ENCODE data around the gene FAM24B.
"Not testable (repeated sequence)": the region's sequence is repeated elsewhere in the genome, so short reads cannot be mapped to it uniquely, and the experiment has no call there.

FAM24B gene

GRCh38 chr10:122858042-122858441 lies 21.3 kb downstream of the FAM24B start:
- not testable (repeated sequence) for DNase-seq

- no peak for DNase-seq
These were observed 22.5 kb downstream of the FAM24B start for GRCh38 chr10:122856902-122857301.

GRCh38 chr10:122855745-122856144 lies 23.6 kb downstream of the FAM24B start:
- DNase-seq = no peak

GRCh38 chr10:122854648-122855047 lies 24.7 kb downstream of the FAM24B start:
- no peak for DNase-seq

GRCh38 chr10:122853665-122854313 lies 25.6 kb downstream of the FAM24B start:
- DNase-seq = no peak

- no peak for DNase-seq
These were observed 27.1 kb downstream of the FAM24B start for GRCh38 chr10:122852261-122852660.

GRCh38 chr10:122850705-122851640 lies 28.4 kb downstream of the FAM24B start:
- DNase-seq = no peak

GRCh38 chr10:122849900-122850605 lies 29.3 kb downstream of the FAM24B start:
- no peak for DNase-seq

GRCh38 chr10:122849090-122849489 lies 30.3 kb downstream of the FAM24B start:
- DNase-seq = no peak

GRCh38 chr10:122847782-122848604 lies 31.4 kb downstream of the FAM24B start:
- peak; percentile 54 for DNase-seq

GRCh38 chr10:122845783-122846332 lies 33.5 kb downstream of the FAM24B start, which contains the start of gene CUZD1:
CUZD1 (minus strand) TSS chr10:122845857; CDS start chr10:122845843, 14 bp downstream.
- no peak for DNase-seq

GRCh38 chr10:122844146-122844545 lies 35.2 kb downstream of the FAM24B start:
- DNase-seq = no peak

GRCh38 chr10:122841569-122841968 lies 37.8 kb downstream of the FAM24B start:
- DNase-seq = no peak

GRCh38 chr10:122839505-122839904 lies 39.9 kb downstream of the FAM24B start:
- no peak for DNase-seq

GRCh38 chr10:122838880-122839279 lies 40.5 kb downstream of the FAM24B start:
- no peak for DNase-seq

- DNase-seq = no peak
These were observed 43.5 kb downstream of the FAM24B start for GRCh38 chr10:122835908-122836307.

- DNase-seq = no peak
These were observed 48.4 kb downstream of the FAM24B start for GRCh38 chr10:122830965-122831353.

- DNase-seq = no peak
These were observed 49.0 kb downstream of the FAM24B start for GRCh38 chr10:122830273-122830964.

- no peak for DNase-seq
These were observed 49.9 kb downstream of the FAM24B start for GRCh38 chr10:122829454-122829853.

GRCh38 chr10:122828716-122829255 lies 50.6 kb downstream of the FAM24B start:
- DNase-seq = no peak

- no peak for DNase-seq
These were observed 52.1 kb downstream of the FAM24B start for GRCh38 chr10:122827302-122827701.

Data from hematopoietic multipotent progenitor cell treated with erythropoietin and hydrocortisone succinate and interleukin-3 and kit ligand, for 6 days (in vitro differentiated cells).